ENCODE measurements around the gene PIK3CG.

Gene PIK3CG

GRCh38 chr7:106901828-106902441, 36.9 kb downstream of the PIK3CG start:
- no peak for DNase-seq
- TF ChIP-seq, protein P1, sequence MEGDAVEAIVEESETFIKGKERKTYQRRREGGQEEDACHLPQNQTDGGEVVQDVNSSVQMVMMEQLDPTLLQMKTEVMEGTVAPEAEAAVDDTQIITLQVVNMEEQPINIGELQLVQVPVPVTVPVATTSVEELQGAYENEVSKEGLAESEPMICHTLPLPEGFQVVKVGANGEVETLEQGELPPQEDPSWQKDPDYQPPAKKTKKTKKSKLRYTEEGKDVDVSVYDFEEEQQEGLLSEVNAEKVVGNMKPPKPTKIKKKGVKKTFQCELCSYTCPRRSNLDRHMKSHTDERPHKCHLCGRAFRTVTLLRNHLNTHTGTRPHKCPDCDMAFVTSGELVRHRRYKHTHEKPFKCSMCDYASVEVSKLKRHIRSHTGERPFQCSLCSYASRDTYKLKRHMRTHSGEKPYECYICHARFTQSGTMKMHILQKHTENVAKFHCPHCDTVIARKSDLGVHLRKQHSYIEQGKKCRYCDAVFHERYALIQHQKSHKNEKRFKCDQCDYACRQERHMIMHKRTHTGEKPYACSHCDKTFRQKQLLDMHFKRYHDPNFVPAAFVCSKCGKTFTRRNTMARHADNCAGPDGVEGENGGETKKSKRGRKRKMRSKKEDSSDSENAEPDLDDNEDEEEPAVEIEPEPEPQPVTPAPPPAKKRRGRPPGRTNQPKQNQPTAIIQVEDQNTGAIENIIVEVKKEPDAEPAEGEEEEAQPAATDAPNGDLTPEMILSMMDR (IDR thresholded peaks at IDR 0.05; ENCODE audit: low read depth, low read length) = no peak
- H3K27ac ChIP-seq = no peak overlapping the region
- no peaks in the 10 kb centered on the region for H3K9me3 ChIP-seq (ENCODE audit: severe bottlenecking)
- no peak overlapping the region for H3K4me3 ChIP-seq (ENCODE audit: low read depth, low read length)
- no peaks in the 10 kb centered on the region for H3K36me3 ChIP-seq
- H3K27me3 ChIP-seq (ENCODE audit: insufficient read depth, low read depth, severe bottlenecking) = no peaks in the 10 kb centered on the region

GRCh38 chr7:106905734-106906133, 40.7 kb downstream of the PIK3CG start:
- no peaks in the 10 kb centered on the region for H3K27me3 ChIP-seq (ENCODE audit: insufficient read depth, low read depth, severe bottlenecking)
- no peaks in the 10 kb centered on the region for H3K9me3 ChIP-seq (ENCODE audit: severe bottlenecking)
- no peaks in the 10 kb centered on the region for H3K36me3 ChIP-seq
- DNase-seq = no peak
- no peak overlapping the region for H3K27ac ChIP-seq
- TF ChIP-seq, protein P1 (IDR thresholded peaks at IDR 0.05; ENCODE audit: low read depth, low read length) = no peak
- H3K4me3 ChIP-seq (ENCODE audit: low read depth, low read length) = no peak overlapping the region

GRCh38 chr7:106911959-106912358, 46.9 kb downstream of the PIK3CG start:
- Histone ChIP-seq H3K4me3 (ENCODE audit: low read depth, low read length) (no peak overlapping the region), H3K36me3 (no peaks in the 10 kb centered on the region), H3K27me3 (ENCODE audit: insufficient read depth, low read depth, severe bottlenecking) (no peaks in the 10 kb centered on the region), H3K27ac (no peak overlapping the region), H3K9me3 (ENCODE audit: severe bottlenecking) (no peaks in the 10 kb centered on the region)
- no peak for DNase-seq
- TF ChIP-seq, protein P1 (IDR thresholded peaks at IDR 0.05; ENCODE audit: low read depth, low read length) = no peak

- no peak overlapping the region for H3K27ac ChIP-seq
- no peak overlapping the region for H3K4me3 ChIP-seq (ENCODE audit: low read depth, low read length)
- DNase-seq = no peak
- TF ChIP-seq, protein P1 (IDR thresholded peaks at IDR 0.05; ENCODE audit: low read depth, low read length) = no peak
- no peaks in the 10 kb centered on the region for H3K27me3 ChIP-seq (ENCODE audit: insufficient read depth, low read depth, severe bottlenecking)
- H3K36me3 ChIP-seq = no peaks in the 10 kb centered on the region
- no peaks in the 10 kb centered on the region for H3K9me3 ChIP-seq (ENCODE audit: severe bottlenecking)
Observed at GRCh38 chr7:106914018-106914607, 49.0 kb downstream of the PIK3CG start.

- Histone ChIP-seq H3K9me3 (ENCODE audit: severe bottlenecking) (no peaks in the 10 kb centered on the region), H3K27ac (no peak overlapping the region), H3K36me3 (no peaks in the 10 kb centered on the region), H3K4me3 (ENCODE audit: low read depth, low read length) (no peak overlapping the region), H3K27me3 (ENCODE audit: insufficient read depth, low read depth, severe bottlenecking) (no peaks in the 10 kb centered on the region)
- TF ChIP-seq, protein P1 (IDR thresholded peaks at IDR 0.05; ENCODE audit: low read depth, low read length) = no peak
- no peak for DNase-seq
Observed at GRCh38 chr7:106915407-106915806, 50.3 kb downstream of the PIK3CG start.

DNA sequence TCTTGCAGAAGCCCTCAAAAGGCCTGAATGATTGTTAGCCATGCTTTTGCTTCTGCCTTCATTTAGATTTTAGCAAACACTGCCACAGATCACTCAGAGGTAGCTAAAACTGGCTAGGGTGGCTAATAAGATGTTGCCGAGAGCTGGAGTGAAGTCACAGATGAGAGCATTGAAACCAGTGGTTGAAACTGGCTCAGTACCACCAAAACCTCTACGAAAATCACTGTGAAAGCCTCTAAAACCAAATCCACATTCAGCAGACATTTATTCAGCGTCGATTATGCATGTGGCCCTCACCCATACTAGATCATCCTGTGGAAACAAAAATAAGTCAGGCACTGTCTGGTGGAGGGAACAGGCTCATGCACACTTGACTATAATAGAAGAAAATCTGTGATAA, 50.8 kb downstream of the PIK3CG start:
- Histone ChIP-seq H3K4me3 (ENCODE audit: low read depth, low read length) (no peak overlapping the region), H3K27ac (no peak overlapping the region), H3K9me3 (ENCODE audit: severe bottlenecking) (no peaks in the 10 kb centered on the region), H3K36me3 (no peaks in the 10 kb centered on the region), H3K27me3 (ENCODE audit: insufficient read depth, low read depth, severe bottlenecking) (no peaks in the 10 kb centered on the region)
- DNase-seq = no peak
- TF ChIP-seq, protein P1 (IDR thresholded peaks at IDR 0.05; ENCODE audit: low read depth, low read length) = no peak
